SK-N-SH (cell line): ENCODE data around the gene MAN1A1.

Source experiments
- EZH2phosphoT487 ChIP-seq: fragments of 200-600 bp; sonication (generic); IDR thresholded peaks from 2 replicates; pipeline ENCODE4 v1.6.1; 2017; ENCODE audit warnings: low read depth, mixed run types, mild to moderate bottlenecking, antibody characterized with exemption, moderate library complexity, borderline replicate concordance
- FOSL2 ChIP-seq: IDR thresholded peaks from 2 replicates; pipeline ENCODE4 v1.4.0; 2012; ENCODE audit warnings: low read depth, mild to moderate bottlenecking, moderate library complexity, borderline replicate concordance
- FOXJ3 ChIP-seq: sonication (generic); formaldehyde crosslinking; IDR thresholded peaks from 2 replicates; pipeline ENCODE4 v1.5.1; 2020; ENCODE audit warnings: mild to moderate bottlenecking, missing genetic modification reagents
- GABPA ChIP-seq: IDR thresholded peaks from 2 replicates; pipeline ENCODE4 v1.4.0; 2012; ENCODE audit warnings: low read depth, mild to moderate bottlenecking
- JUND ChIP-seq: IDR thresholded peaks from 2 replicates; pipeline ENCODE4 v1.4.0; 2012
- MXI1 ChIP-seq: IDR thresholded peaks from 2 replicates; pipeline ENCODE4 v1.6.1; 2012; ENCODE audit warnings: mild to moderate bottlenecking, low read depth, low read length, improper control_type of control experiment
- RAD21 ChIP-seq: IDR thresholded peaks from 2 replicates; pipeline ENCODE4 v1.6.1; 2012; ENCODE audit warnings: mild to moderate bottlenecking, low read length
- RXRA ChIP-seq: IDR thresholded peaks from 2 replicates; pipeline ENCODE4 v1.4.0; 2012; ENCODE audit warnings: low read depth, mild to moderate bottlenecking, borderline replicate concordance
- TF ChIP-seq, protein P1 (sequence below): fragments of 200-600 bp; sonication (generic); IDR thresholded peaks from 2 replicates; pipeline ENCODE4 v1.6.1; 2017; ENCODE audit warnings: antibody characterized with exemption, mild to moderate bottlenecking, moderate library complexity
- TF ChIP-seq, protein P2 (sequence below): IDR thresholded peaks from 2 replicates; pipeline ENCODE4 v1.4.0; 2012; ENCODE audit warnings: low read depth, borderline replicate concordance
- TF ChIP-seq, protein P3 (sequence below): IDR thresholded peaks from 2 replicates; pipeline ENCODE4 v1.4.0; 2012; ENCODE audit warnings: low read depth
- TF ChIP-seq, protein P4 (sequence below): fragments of 150-350 bp; IDR thresholded peaks from 2 replicates; pipeline ENCODE4 v1.6.1; 2017; ENCODE audit warnings: antibody characterized with exemption, low read length, low read depth, borderline replicate concordance
- TF ChIP-seq, protein P5 (sequence below): IDR thresholded peaks from 2 replicates; pipeline ENCODE4 v1.4.0; 2012; ENCODE audit warnings: low read depth, borderline replicate concordance

DNA sequence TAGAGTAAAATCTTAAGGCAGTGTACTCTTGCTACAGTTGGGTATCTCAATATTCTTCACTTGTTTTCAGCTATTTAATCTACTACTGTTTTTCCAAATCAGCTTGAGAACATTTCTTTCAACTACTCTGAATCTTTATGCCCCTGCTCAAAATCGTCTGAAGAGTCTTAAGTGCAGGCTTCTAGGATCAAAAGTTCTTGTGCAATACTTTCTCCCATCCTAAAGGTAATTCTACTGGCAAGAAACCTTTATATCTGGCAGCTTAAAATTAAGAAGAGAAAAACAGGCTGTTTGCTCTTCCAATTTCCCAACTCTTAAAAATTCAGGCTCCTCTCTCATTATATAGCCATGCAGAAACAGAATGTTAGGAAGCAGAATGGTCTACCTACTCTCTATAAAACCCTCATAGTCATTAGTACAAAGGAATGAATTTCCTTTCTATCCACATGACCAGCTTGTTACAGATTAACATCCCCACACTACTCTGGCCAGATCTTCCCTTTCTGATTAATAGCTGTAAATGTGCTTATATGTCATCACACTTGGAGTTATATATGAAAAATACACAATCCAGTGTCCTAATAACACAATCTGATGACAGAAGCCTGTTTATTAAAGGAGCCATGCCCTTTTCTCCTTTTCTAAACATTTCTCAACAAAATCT, 148.9 kb downstream of the MAN1A1 start:
- TF ChIP-seq, protein P1, sequence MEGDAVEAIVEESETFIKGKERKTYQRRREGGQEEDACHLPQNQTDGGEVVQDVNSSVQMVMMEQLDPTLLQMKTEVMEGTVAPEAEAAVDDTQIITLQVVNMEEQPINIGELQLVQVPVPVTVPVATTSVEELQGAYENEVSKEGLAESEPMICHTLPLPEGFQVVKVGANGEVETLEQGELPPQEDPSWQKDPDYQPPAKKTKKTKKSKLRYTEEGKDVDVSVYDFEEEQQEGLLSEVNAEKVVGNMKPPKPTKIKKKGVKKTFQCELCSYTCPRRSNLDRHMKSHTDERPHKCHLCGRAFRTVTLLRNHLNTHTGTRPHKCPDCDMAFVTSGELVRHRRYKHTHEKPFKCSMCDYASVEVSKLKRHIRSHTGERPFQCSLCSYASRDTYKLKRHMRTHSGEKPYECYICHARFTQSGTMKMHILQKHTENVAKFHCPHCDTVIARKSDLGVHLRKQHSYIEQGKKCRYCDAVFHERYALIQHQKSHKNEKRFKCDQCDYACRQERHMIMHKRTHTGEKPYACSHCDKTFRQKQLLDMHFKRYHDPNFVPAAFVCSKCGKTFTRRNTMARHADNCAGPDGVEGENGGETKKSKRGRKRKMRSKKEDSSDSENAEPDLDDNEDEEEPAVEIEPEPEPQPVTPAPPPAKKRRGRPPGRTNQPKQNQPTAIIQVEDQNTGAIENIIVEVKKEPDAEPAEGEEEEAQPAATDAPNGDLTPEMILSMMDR: no peak
- TF ChIP-seq, protein P2, sequence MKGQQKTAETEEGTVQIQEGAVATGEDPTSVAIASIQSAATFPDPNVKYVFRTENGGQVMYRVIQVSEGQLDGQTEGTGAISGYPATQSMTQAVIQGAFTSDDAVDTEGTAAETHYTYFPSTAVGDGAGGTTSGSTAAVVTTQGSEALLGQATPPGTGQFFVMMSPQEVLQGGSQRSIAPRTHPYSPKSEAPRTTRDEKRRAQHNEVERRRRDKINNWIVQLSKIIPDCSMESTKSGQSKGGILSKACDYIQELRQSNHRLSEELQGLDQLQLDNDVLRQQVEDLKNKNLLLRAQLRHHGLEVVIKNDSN: no peak
- TF ChIP-seq, protein P3, sequence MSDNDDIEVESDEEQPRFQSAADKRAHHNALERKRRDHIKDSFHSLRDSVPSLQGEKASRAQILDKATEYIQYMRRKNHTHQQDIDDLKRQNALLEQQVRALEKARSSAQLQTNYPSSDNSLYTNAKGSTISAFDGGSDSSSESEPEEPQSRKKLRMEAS: no peak
- TF ChIP-seq JUND: no peak
- TF ChIP-seq MXI1: no peak
- TF ChIP-seq GABPA: no peak
- no peak for TF ChIP-seq FOXJ3
- no peak for TF ChIP-seq FOSL2
- no peak for TF ChIP-seq RXRA
- TF ChIP-seq EZH2phosphoT487: no peak
- no peak for TF ChIP-seq RAD21
- TF ChIP-seq, protein P4, sequence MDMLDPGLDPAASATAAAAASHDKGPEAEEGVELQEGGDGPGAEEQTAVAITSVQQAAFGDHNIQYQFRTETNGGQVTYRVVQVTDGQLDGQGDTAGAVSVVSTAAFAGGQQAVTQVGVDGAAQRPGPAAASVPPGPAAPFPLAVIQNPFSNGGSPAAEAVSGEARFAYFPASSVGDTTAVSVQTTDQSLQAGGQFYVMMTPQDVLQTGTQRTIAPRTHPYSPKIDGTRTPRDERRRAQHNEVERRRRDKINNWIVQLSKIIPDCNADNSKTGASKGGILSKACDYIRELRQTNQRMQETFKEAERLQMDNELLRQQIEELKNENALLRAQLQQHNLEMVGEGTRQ: no peak
- TF ChIP-seq, protein P5, sequence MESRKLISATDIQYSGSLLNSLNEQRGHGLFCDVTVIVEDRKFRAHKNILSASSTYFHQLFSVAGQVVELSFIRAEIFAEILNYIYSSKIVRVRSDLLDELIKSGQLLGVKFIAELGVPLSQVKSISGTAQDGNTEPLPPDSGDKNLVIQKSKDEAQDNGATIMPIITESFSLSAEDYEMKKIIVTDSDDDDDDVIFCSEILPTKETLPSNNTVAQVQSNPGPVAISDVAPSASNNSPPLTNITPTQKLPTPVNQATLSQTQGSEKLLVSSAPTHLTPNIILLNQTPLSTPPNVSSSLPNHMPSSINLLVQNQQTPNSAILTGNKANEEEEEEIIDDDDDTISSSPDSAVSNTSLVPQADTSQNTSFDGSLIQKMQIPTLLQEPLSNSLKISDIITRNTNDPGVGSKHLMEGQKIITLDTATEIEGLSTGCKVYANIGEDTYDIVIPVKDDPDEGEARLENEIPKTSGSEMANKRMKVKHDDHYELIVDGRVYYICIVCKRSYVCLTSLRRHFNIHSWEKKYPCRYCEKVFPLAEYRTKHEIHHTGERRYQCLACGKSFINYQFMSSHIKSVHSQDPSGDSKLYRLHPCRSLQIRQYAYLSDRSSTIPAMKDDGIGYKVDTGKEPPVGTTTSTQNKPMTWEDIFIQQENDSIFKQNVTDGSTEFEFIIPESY: no peak
